Right atrium auricular region (tissue), 2 donors: ENCODE results near the gene NECAB3. TPM values are rescaled to one million over a fixed set of nuclear protein-coding genes. Genes with fewer than 3 reads are reported as not detected.

ENCODE experiments used
- DNase-seq: peaks from one replicate; pipeline ENCODE4 v3.0.0-alpha.2; 2019; ENCODE audit warnings: low spot score
- H3K27ac ChIP-seq, 2 donors: fragments of 200-600 bp; sonication (generic); 1 replicate in 1 of 2; 2 replicates in 1 of 2; pipeline ENCODE4 v1.5.1; 2016 to 2019
- H3K27me3 ChIP-seq, 2 donors: fragments of 200-600 bp; sonication (generic); one replicate each; pipeline versions ENCODE4 v1.5.1 to v1.6.0; 2017 to 2019
- H3K36me3 ChIP-seq: fragments of 200-600 bp; sonication (generic); one replicate; pipeline ENCODE4 v1.5.1; 2016
- H3K4me1 ChIP-seq, 2 donors: fragments of 200-600 bp; sonication (generic); one replicate each; pipeline versions ENCODE4 v1.5.1 to v1.6.0; 2017 to 2019
- H3K4me3 ChIP-seq, 2 donors: fragments of 200-600 bp; sonication (generic); 1 replicate in 1 of 2; 2 replicates in 1 of 2; pipeline ENCODE4 v1.5.1; 2017 to 2019; ENCODE audit warnings: mild to moderate bottlenecking in 1 of 2, moderate library complexity in 1 of 2
- H3K9me3 ChIP-seq, 2 donors: fragments of 200-600 bp; sonication (generic); one replicate each; pipeline ENCODE4 v1.5.1; 2019
- total RNA-seq, 2 donors: library from RNA; depleted of rRNA; stranded (reverse); fragments of >200 nt; gene quantifications; one replicate each; pipeline ENCODE4 v1.1.0, GENCODE V29; 2016
- TF ChIP-seq, protein P1 (sequence below), 2 donors: fragments of 200-600 bp; sonication (generic); IDR thresholded peaks; one replicate each; pipeline ENCODE4 v1.5.1; 2019; ENCODE audit warnings: antibody characterized with exemption in 2 of 2

Gene NECAB3
- total RNA-seq, 2 donors from 2014 or later = 81.7 to 88.4 TPM

DNA sequence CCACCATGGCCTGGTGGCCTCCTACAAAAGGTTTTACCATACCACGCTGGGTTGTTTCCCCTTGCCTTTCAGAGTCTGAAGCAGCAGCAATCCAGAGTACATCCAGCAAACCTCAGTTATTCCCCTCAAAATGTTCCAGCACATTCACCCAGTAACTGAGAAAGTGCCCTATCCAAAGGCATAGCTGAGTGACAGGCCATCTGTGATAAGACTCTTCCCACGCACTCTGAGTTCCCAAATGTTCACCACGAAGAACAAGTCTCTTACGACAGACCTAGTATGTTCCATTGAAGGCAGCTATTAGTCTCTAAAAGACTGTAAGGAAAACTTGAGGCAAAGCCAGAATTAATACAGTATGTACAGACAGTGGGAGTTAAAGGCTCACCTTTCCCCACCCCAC is 43.7 kb downstream of the NECAB3 start:
- no peak overlapping the region for H3K27ac ChIP-seq
- H3K4me1 ChIP-seq = no peaks in the 10 kb centered on the region
- TF ChIP-seq, protein P1, sequence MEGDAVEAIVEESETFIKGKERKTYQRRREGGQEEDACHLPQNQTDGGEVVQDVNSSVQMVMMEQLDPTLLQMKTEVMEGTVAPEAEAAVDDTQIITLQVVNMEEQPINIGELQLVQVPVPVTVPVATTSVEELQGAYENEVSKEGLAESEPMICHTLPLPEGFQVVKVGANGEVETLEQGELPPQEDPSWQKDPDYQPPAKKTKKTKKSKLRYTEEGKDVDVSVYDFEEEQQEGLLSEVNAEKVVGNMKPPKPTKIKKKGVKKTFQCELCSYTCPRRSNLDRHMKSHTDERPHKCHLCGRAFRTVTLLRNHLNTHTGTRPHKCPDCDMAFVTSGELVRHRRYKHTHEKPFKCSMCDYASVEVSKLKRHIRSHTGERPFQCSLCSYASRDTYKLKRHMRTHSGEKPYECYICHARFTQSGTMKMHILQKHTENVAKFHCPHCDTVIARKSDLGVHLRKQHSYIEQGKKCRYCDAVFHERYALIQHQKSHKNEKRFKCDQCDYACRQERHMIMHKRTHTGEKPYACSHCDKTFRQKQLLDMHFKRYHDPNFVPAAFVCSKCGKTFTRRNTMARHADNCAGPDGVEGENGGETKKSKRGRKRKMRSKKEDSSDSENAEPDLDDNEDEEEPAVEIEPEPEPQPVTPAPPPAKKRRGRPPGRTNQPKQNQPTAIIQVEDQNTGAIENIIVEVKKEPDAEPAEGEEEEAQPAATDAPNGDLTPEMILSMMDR (IDR thresholded peaks at IDR 0.05) = no peak
- H3K27me3 ChIP-seq = no peaks in the 10 kb centered on the region
- H3K9me3 ChIP-seq = no peaks in the 10 kb centered on the region
- H3K4me3 ChIP-seq = no peak overlapping the region
- H3K36me3 ChIP-seq = peaks cover 49% of the 10 kb centered on the region
- no peak for DNase-seq

DNA sequence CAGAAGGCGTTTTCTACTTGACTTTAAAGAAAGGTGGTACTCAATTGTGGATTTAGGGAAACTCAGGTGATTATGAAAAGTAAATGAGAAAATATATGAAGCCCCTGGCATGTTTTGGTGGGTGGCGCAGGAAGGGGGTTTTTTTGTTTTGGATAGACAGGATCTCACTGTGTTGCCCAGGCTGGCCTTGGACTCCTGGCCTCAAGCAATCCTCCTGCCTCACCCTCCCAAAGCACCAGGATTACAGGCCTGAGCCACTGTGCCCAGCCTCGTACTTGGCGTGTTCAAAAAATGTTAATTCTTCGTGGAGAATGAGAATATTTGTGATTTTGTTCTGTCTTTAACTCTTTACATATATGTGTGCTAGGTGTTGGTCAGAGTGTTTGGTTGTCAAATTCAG is 44.2 kb downstream of the NECAB3 start:
- no peak for DNase-seq
- TF ChIP-seq, protein P1 (IDR thresholded peaks at IDR 0.05) = no peak
- no peaks in the 10 kb centered on the region for H3K4me1 ChIP-seq
- H3K4me3 ChIP-seq = no peak overlapping the region
- H3K36me3 ChIP-seq = peaks cover 50% of the 10 kb centered on the region
- no peaks in the 10 kb centered on the region for H3K9me3 ChIP-seq
- no peaks in the 10 kb centered on the region for H3K27me3 ChIP-seq
- no peak overlapping the region for H3K27ac ChIP-seq

DNA sequence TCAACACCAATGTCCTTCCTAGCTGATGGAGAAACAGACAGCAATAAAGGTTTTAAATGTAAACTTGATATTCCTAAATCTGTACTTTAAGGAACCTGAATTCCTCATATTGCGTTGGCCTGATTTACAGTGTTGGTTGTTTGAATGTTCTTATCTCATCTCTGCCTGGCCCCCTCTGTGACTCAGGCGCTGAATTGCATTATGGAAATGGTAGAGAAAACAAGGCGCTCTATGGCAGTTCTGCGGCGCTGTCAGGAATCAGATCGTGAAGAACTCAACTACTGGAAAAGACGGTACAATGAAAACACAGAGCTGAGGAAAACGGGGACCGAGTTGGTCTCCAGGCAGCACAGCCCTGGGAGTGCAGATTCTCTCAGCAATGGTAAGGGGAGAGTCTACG is 44.7 kb downstream of the NECAB3 start:
- H3K27me3 ChIP-seq = no peaks in the 10 kb centered on the region
- no peak for DNase-seq
- H3K4me3 ChIP-seq = no peak overlapping the region
- TF ChIP-seq, protein P1 (IDR thresholded peaks at IDR 0.05) = no peak
- H3K4me1 ChIP-seq = no peaks in the 10 kb centered on the region
- H3K36me3 ChIP-seq = peaks cover 50% of the 10 kb centered on the region
- H3K27ac ChIP-seq = no peak overlapping the region
- H3K9me3 ChIP-seq = no peaks in the 10 kb centered on the region

DNA sequence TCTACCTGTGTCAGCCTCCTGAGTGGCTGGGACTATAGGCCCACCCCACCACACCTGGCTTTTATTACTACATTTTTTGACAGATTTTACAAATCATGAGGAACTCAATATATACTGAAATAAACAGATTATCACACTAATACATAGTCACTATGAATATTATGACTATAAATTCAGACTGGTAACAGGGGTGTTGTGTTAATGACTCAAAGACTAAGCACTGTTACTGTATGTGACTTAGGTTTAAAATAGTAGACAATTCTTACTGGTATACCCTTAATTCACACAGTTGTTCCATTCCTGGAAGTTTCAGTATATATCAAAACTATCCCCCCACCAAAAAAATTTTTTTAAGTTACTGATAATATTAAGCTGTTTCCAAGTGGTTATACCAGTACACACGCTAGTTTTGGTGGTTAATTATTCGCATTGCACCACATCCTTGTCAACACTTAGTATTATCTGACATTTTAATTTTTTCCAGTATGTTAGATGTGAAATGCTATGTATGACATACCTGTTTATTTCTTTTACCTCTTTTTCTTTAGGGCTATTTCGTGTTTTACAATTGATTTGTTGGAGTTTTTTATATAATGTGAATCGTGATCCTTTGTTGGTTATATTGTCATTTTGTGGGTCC is 46.5 kb downstream of the NECAB3 start:
- TF ChIP-seq, protein P1 (IDR thresholded peaks at IDR 0.05) = no peak
- Histone ChIP-seq H3K27ac (no peak overlapping the region), H3K4me1 (no peaks in the 10 kb centered on the region), H3K9me3 (no peaks in the 10 kb centered on the region), H3K27me3 (no peaks in the 10 kb centered on the region), H3K36me3 (peaks cover 45% of the 10 kb centered on the region), H3K4me3 (no peak overlapping the region)
- DNase-seq = no peak

DNA sequence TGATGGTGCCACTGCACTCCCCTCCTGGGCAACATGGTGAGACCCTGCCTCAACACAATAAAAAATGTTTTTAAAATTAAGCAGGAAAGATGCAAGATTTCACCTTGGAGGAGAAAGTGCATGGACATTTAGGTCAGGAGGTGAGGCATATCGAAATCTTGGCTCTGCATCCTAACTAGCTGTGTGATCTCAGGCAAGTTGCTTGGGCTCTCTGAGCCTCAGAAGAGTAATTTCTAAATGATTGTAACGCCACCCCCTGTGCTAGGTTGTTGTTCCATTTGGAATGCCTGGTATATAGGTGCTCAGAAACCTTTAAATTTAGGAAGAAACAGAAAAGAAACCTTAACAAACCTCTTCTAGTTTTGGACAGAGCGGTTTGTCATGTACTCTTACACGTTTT is 48.0 kb downstream of the NECAB3 start:
- no peaks in the 10 kb centered on the region for H3K9me3 ChIP-seq
- no peaks in the 10 kb centered on the region for H3K4me1 ChIP-seq
- DNase-seq = no peak
- TF ChIP-seq, protein P1 (IDR thresholded peaks at IDR 0.05) = no peak
- H3K27ac ChIP-seq = no peak overlapping the region
- H3K27me3 ChIP-seq = no peaks in the 10 kb centered on the region
- peaks cover 38% of the 10 kb centered on the region for H3K36me3 ChIP-seq
- no peak overlapping the region for H3K4me3 ChIP-seq

DNA sequence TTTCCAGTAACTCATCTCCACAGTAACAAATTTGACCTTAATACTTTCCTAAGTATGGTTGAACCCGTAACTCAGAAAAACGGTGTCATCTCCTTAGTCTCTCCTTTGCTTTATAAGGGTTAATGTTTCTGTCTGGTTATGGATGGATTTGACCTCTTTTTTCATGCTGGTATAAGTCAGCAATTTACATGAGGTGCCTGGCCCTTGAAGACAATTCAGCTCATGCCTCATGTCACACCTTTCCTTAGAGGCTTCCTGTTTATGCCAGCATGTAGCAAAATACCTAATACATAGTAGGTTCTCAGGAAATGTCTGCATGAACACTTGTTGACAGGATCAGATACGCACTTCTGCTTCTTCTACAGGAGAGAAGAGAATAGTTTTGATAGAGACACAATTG is 49.8 kb downstream of the NECAB3 start:
- H3K27me3 ChIP-seq = no peaks in the 10 kb centered on the region
- H3K36me3 ChIP-seq = peaks cover 20% of the 10 kb centered on the region
- no peaks in the 10 kb centered on the region for H3K4me1 ChIP-seq
- H3K27ac ChIP-seq = no peak overlapping the region
- no peak for DNase-seq
- no peak overlapping the region for H3K4me3 ChIP-seq
- no peaks in the 10 kb centered on the region for H3K9me3 ChIP-seq
- TF ChIP-seq, protein P1 (IDR thresholded peaks at IDR 0.05) = no peak
